ENCODE measurements around the gene SLC29A4.
"Not testable (repeated sequence)": the region's sequence is repeated elsewhere in the genome, so short reads cannot be mapped to it uniquely, and the experiment has no call there.

The SLC29A4 gene

DNA sequence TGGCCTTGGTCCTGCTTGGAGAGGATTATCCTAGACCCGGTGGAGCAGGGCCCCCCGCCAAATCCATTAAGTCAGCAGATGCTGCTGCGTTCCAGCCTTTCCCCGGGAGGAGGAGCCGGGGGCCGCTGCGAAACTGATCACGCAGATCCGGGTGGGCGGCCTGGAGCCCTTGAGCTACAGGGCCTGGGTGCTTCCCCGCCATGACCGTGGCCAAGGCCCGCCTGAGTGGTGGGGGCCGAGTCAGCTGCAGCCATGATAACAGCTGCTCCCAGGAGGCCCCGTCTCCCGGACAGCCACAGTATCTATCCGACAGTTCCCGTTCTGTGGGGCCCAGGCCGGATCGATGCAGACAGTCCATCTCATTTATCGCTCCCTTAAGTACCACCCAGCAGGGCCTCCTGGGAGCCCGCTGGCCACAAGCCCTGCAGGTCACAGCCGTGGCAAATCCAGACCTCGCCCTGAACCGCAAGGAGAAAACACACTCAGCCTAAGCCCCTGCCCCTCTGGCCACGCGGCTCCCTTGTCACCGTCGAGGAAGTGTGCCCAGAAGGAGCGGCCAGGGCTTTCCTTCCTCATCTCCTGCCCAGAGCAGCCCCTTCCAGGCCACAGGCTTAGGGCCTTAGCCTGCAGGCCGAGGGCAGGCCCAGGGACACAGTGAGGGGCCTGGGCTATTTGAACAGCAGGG lies 34.4 kb upstream of the SLC29A4 start:
- peaks cover 0 to 6% of the 10 kb centered on the region in 2 donors for H3K27me3 ChIP-seq
- no peaks in the 10 kb centered on the region for H3K9me3 ChIP-seq
- DNase-seq = no peak
- no peak overlapping the region for H3K27ac ChIP-seq
- H3K4me1 ChIP-seq = no peaks in the 10 kb centered on the region
- intact Hi-C loops (cut with DNase I; ENCODE audit: low total_unique reads) = no loop called here
- TF ChIP-seq, protein P1, sequence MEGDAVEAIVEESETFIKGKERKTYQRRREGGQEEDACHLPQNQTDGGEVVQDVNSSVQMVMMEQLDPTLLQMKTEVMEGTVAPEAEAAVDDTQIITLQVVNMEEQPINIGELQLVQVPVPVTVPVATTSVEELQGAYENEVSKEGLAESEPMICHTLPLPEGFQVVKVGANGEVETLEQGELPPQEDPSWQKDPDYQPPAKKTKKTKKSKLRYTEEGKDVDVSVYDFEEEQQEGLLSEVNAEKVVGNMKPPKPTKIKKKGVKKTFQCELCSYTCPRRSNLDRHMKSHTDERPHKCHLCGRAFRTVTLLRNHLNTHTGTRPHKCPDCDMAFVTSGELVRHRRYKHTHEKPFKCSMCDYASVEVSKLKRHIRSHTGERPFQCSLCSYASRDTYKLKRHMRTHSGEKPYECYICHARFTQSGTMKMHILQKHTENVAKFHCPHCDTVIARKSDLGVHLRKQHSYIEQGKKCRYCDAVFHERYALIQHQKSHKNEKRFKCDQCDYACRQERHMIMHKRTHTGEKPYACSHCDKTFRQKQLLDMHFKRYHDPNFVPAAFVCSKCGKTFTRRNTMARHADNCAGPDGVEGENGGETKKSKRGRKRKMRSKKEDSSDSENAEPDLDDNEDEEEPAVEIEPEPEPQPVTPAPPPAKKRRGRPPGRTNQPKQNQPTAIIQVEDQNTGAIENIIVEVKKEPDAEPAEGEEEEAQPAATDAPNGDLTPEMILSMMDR (IDR thresholded peaks at IDR 0.05) = no peak
- H3K4me3 ChIP-seq = no peak overlapping the region
- no peaks in the 10 kb centered on the region for H3K36me3 ChIP-seq

DNA sequence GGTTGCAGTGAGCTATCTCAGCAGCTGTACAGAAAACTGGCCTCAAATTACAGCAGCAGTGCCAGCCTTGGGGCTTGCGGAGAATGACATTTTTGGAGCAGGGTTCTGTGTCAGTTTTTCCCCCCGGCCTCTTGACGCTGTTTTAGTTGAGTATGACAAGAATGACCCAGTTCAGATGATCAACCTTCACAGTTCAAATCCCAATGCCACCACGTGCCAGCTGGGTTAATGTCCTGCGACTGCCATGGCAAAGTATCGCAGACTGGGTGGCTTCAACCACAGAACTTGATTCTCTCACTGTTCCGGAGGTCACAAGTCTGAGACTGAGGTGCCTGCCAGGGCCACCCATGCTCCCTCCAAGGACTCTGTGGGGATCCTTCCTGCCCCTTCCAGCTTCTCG lies 32.0 kb upstream of the SLC29A4 start:
- H3K27ac ChIP-seq; H3K4me3 ChIP-seq; H3K9me3 ChIP-seq; H3K27me3 ChIP-seq; H3K4me1 ChIP-seq; intact Hi-C loops (cut with DNase I; ENCODE audit: low total_unique reads); DNase-seq; H3K36me3 ChIP-seq: not testable (repeated sequence)

DNA sequence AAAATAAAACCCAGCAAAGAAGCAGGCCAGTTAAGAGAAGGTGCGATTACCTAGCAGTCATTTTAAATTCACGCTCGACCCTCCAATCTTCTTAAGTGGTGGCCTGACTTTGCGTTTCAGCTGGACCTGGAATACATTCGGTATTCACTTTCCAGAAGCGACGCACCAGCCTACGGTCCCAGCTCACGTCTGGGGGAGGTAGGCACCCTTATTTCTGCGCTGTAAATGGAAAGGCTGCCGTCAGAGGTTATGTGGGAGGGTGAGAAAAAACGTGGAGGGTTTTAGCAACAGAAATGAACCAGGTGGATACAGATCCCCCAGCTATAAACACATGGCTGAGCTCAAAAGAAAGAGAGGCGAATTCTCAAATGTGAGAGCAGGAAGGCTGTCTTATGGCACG lies 29.2 kb upstream of the SLC29A4 start:
- H3K36me3 ChIP-seq; H3K4me3 ChIP-seq; intact Hi-C loops (cut with DNase I; ENCODE audit: low total_unique reads); H3K27me3 ChIP-seq; H3K9me3 ChIP-seq; DNase-seq; H3K4me1 ChIP-seq; H3K27ac ChIP-seq: not testable (repeated sequence)

DNA sequence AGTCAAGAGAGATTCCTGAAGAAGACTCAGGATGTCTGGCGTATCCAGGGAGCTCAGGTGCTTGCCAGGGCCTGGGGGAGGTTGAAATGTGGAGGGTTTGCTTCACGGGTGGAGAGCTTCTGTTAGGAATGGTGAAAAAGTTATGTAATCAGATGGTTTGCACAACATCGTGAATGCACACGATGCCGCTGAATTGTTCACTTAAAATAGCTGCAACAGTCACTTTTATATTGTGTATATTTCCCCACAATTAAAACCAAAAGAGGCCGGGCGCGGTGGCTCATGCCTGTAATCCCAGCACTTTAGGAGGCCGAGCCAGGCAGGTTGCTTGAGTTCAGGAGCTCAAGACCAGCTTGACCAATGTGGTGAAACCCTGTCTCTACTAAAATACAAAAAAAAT lies 28.4 kb upstream of the SLC29A4 start:
- H3K9me3 ChIP-seq; H3K4me3 ChIP-seq; H3K27ac ChIP-seq; DNase-seq; H3K27me3 ChIP-seq; H3K4me1 ChIP-seq; intact Hi-C loops (cut with DNase I; ENCODE audit: low total_unique reads); H3K36me3 ChIP-seq: not testable (repeated sequence)

DNA sequence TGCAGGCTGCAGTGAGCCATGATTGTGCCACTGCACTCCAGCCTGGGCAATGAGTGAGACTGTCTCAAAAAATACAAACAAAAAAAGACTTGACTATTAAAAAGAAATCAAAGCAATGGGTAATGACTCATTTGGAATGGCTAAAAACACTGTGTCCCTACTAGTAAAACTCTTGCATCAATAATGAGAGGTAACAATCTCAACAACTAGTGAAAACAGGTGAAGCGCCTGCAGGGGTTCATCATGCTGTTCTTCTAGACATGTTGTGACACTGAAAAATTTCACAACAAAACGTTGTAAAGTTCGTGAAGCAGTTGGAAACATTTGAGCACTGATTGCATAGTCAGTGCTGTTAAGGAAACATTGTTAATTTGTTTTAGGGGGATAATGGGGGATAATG lies 26.9 kb upstream of the SLC29A4 start:
- Histone ChIP-seq H3K4me3 (no peak overlapping the region), H3K4me1 (peaks cover 0 to 4% (median 0%) of the 10 kb centered on the region in 4 donors), H3K27ac (no peak overlapping the region), H3K36me3 (no peaks in the 10 kb centered on the region), H3K27me3 (no peaks in the 10 kb centered on the region), H3K9me3 (no peaks in the 10 kb centered on the region)
- no peak for DNase-seq
- TF ChIP-seq, protein P1 (IDR thresholded peaks at IDR 0.05) = no peak
- intact Hi-C loops (cut with DNase I; ENCODE audit: low total_unique reads) = no loop called here

DNA sequence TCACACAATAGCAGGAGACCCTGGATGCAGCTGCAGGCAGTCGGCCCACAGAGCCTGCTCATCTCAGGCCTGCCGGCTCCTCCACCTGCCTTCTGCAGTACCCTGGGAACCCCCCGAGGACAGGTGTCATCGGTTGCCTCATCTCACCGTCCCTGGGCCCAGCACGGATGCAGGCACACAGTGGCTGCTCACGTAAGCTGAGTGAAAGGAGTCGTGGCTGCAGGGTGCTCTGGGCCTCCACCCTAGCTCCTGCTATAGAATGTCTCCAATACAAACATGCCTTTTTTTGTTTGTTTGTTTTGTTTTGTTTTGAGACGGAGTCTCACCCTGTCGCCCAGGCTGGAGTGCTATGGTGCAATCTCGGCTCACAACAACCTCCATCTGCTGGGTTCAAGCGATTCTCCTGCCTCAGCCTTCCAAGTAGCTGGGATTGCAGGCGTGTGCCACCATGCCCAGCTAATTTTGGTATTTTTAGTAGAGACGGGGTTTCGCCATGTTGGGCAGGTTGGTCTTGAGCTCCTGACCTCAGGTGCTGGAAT lies 22.1 kb upstream of the SLC29A4 start:
- H3K4me3 ChIP-seq; H3K4me1 ChIP-seq; H3K36me3 ChIP-seq; H3K27ac ChIP-seq; intact Hi-C loops (cut with DNase I; ENCODE audit: low total_unique reads); H3K27me3 ChIP-seq; H3K9me3 ChIP-seq; DNase-seq: not testable (repeated sequence)

DNA sequence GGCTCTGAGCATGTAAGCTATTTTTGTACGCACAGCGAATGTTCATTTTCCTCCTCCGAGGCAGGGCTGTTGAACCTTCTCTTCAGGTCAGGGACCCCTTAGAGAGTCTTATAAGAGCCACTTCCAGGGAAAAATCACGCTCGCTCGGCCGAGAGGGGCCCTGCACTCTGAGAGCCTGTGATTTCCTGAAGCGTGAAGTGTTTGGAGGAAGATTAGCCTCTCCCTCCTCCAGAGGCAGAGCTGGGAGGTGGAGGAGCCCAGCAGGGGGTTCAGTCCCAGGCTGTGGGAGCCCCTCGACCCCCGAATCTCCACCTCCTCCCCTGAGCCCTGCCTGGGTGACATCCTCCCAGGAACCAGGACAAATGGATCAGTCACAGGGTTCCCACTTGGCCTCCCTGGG lies 19.7 kb upstream of the SLC29A4 start:
- intact Hi-C loops (cut with DNase I; ENCODE audit: low total_unique reads); DNase-seq; H3K27ac ChIP-seq; H3K36me3 ChIP-seq; H3K4me1 ChIP-seq; H3K4me3 ChIP-seq; H3K9me3 ChIP-seq; H3K27me3 ChIP-seq: not testable (repeated sequence)

DNA sequence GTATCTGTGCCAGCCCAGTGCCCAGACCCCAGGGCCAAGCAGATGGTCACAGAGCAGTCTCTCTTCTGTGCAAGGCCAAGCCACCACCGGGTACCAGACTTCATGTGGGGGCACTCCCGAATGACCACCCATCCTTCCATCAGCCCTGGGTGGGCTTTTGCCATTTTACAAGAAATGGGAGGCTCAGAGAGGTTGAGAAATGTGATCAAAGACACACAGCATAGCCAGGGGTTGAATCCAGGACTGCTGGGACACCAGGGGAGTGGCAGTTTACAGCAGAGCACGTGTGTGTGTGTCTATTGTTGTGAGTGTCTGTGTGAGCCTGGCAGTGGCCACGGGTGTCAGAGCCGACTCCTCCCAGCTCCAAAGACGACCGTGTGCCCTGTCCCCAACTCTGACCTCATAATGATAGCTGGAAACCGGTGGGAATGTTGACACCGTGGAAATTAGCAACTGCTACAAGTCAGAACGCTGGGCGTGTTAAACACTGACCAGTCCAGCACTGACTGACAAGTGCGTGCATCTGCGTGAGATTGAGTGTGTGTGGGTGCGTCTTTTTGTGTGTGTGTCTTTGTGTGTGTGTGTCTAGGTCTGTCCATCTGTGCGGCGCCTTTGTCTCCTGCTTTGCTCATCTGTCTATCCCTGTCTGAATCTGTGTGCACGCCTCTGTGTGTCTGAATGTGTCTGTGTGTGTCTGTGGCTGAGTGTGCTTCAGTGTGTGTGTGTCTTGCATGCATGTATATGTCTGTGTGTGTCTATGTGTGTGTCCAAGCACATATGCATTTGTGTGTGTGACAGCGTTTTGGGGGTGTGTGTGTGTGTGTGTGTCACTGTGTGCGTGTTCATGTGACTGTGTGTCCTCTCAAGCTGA lies 17.2 kb upstream of the SLC29A4 start:
- Histone ChIP-seq H3K4me3 (no peak overlapping the region), H3K9me3 (no peaks in the 10 kb centered on the region), H3K27ac (no peak overlapping the region), H3K36me3 (no peaks in the 10 kb centered on the region), H3K27me3 (peaks cover 0 to 8% of the 10 kb centered on the region in 2 donors), H3K4me1 (no peaks in the 10 kb centered on the region)
- TF ChIP-seq, protein P1 (IDR thresholded peaks at IDR 0.05) = no peak
- no peak for DNase-seq
- intact Hi-C loops (cut with DNase I; ENCODE audit: low total_unique reads) = no loop called here
